GM19372 (cell line): ENCODE measurements around the gene RAB10.
"Not testable (repeated sequence)": the region's sequence is repeated elsewhere in the genome, so short reads cannot be mapped to it uniquely, and the experiment has no call there.

Experiments used
- ATAC-seq: cut with Tn5 transposase; IDR thresholded peaks from one replicate; pipeline ENCODE4 v1.9.1; 2021; ENCODE audit warnings: mild to moderate bottlenecking, low read depth, moderate library complexity; ENCODE audit not compliant: unreplicated experiment

RAB10 gene

DNA sequence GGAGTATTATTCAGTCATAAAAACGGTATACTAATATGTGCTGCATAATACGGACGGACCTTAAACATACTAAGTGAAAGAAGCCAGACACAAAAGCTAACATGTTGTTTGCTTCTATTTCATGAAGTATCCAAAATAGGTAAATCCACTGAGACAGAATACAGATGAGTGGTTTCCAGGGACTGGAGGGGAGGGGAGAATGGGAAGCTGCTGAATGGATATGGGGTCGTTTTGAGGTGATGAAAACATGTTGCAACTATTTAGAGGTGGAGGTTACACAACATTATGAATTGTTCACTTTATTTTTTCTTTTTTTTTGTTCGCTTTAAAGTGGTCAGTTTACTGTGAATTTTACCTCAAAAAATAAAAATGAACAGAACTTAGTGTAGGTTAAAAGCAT, 52.9 kb downstream of the RAB10 start:
- no peak for ATAC-seq

- no peak for ATAC-seq
Observed at GRCh38 chr2:26088038-26088643, 54.3 kb downstream of the RAB10 start.

DNA sequence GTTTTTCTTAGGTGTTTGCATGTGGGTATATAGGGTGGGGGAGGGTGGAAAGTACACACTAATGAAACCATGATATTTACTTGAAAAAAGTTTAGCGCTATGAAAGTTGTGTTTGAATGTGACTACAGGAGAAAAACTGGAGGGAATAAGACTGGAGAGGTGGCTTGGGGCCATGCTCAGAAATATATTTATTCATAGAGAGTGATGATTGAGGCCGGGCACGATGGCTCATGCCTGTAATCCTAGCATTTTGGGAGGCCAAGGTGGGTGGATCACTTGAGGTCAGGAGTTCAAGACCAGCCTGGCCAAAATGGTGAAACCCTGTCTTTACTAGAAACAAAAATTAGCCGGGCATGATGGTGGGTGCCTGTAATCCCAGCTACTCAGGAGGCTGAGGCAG, 55.0 kb downstream of the RAB10 start:
- not testable (repeated sequence) for ATAC-seq

GRCh38 chr2:26089337-26089736, 55.5 kb downstream of the RAB10 start:
- ATAC-seq: no peak

- no peak for ATAC-seq
Observed at GRCh38 chr2:26095758-26096157, 61.9 kb downstream of the RAB10 start.

- no peak for ATAC-seq
Observed at GRCh38 chr2:26099933-26100332, 66.0 kb downstream of the RAB10 start.

- no peak for ATAC-seq
Observed at GRCh38 chr2:26100384-26100783, 66.5 kb downstream of the RAB10 start.

DNA sequence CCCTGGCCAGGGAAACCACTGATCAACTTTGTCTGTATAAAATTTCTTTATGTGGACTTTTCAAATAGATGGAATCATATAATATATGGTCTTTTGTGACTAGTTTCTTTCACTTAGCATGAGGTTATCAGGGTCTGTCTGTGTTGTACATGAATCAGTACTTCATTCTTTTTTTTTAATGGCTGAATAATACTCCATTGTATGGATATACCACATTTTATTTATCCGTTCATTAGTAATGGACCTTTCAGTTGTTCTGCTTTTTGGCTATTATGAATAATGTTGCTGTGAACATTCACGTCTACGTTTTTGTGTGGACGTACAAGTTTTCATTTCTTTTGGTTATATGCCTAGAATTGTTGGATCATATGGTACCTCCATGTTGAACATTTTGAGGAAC, 69.9 kb downstream of the RAB10 start:
- ATAC-seq: no peak

- ATAC-seq: not testable (repeated sequence)
Observed at GRCh38 chr2:26108701-26109100, 74.8 kb downstream of the RAB10 start.

DNA sequence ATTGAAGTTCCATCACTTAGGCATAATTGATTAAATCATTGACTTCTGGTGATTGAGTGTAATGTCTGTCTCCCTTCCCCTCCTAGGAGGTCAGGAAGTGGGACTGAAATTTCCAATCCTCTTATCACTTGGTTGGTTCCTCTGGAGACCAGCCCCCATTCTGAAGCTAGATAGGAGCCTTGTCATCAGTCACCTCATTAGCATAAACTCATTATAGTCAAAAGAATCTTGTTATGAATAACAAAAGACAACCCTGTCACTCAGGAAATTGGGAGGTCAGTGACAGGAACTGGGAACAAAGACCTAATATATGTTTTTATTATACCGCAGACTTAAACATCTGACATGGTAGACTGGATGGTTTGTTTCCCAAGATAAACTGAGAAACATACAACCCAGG, 78.3 kb downstream of the RAB10 start:
- no peak for ATAC-seq

GRCh38 chr2:26114151-26114550, 80.3 kb downstream of the RAB10 start:
- no peak for ATAC-seq

DNA sequence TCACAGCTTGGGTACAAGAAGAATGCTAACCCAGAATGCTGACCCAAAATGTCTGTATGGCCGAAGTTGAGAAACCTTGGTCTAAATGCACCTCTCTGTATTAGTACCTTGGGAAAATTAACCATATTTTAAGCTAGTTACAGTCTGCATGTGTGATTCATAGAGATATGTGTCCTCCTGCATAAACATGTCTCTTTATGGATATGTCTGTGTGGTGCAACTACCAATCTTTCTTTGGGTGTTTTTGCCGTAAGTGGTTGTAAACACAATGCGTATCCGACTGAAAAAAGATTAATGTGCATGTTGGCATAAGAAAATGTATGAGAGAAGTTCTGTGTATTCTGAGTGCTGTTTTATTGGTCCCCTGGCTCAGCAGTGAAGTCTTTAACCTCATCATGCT, 84.8 kb downstream of the RAB10 start:
- no peak for ATAC-seq

DNA sequence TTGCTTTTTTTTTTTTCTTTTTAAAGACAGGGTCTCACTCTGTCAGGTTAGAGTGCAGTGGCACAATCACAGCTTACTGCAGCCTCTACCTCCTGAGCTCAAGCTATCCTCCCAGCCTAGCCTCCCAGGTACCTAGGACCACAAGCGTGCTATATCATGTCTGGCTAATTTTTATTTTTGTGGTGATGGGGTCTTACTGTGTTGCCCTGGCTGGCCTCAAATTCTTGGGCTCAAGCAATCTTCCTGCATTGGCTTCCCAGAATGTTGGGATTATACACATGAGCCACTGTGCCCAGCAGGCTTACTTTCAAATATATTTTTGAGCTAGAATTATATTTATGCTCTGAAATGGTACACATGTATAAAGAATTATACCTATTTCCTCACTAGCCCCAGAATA, 85.6 kb downstream of the RAB10 start:
- no peak for ATAC-seq

DNA sequence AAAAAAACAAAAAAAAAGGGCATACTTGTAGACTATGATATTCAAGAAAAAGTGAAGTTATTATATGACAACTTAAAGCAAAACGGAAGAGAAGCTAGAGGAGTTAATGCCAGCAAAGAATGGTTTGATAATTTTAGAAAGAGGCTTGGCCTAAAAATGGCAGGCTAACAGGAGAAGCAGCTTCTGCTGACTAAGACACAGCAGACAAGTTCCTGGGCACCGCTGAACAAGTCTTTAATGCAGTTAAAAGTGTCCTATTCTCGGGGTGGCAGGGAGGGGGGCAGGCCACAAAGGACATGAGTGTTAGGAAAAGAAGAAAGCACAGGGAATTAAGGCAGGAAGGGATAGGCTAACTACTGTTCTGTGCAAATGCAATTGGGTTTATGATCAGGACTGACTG, 88.7 kb downstream of the RAB10 start:
- no peak for ATAC-seq

- ATAC-seq: no peak
Observed at GRCh38 chr2:26123426-26123825, 89.5 kb downstream of the RAB10 start.

DNA sequence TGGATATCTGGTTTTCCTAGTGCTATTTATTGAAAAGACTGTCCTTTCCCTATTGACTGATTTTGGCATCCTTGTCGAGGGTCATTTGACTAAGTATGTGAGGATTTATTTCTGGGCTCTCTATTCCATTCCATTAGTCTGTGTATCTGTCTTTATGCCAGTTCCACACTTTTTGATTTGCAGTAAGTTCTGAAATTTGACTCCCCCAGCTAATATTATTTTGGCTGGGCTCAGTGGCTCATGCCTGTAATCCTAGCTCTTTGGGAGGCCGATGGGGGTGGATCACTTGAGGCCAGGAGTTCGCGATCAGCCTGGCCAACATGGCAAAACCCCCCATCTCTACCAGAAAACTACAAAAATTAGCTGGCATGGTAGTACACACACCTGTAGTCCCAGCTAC, 92.2 kb downstream of the RAB10 start:
- no peak for ATAC-seq

GRCh38 chr2:26128176-26128575, 94.3 kb downstream of the RAB10 start:
- ATAC-seq: no peak

- ATAC-seq: no peak
Observed at GRCh38 chr2:26130763-26131162, 96.9 kb downstream of the RAB10 start.

- ATAC-seq: no peak
Observed at GRCh38 chr2:26136451-26136850, 102.6 kb downstream of the RAB10 start.

GRCh38 chr2:26139269-26140183, 105.6 kb downstream of the RAB10 start:
- ATAC-seq: no peak

DNA sequence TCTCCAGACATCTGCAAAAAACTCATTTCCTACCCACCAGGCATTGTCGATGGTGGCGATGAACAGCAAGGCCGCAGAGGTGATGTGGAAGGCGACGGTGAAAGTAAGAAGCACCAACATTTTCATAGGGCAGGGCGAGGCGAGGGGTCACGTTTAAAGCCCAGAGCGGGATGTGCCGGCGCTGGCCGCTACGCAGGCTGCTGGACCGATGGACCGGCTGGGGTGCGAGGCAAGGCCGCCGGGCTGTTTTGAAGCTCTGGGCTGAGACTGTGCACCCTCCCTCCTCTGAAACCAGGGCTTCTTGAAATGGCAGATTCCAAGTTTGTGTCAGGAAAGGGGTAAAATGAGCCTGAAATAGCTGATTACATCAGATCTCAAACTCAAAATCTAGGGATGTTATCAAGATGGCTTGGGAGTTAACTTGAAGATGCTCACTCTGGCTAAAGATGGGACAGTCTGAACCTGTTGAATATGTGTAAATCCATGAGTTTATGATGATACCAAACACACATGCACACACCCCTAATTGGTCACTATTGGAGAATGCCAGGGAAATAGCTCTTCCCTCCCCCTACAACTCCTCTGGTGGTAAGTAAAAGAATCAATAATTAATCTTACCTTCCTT, 107.4 kb downstream of the RAB10 start:
- no peak for ATAC-seq

- no peak for ATAC-seq
Observed at GRCh38 chr2:26144031-26144430, 110.1 kb downstream of the RAB10 start.
